GM23338 (cell line): ENCODE measurements around the gene RPL27A.

ENCODE experiments used
- CREB1 ChIP-seq: fragments of 250-450 bp; sonication (Bioruptor Pico); IDR thresholded peaks from 2 replicates; pipeline ENCODE4 v1.5.0; 2020; ENCODE audit warnings: low read depth, mild to moderate bottlenecking, moderate library complexity
- EZH2 ChIP-seq: fragments of 200-600 bp; sonication (generic); IDR thresholded peaks from one replicate; pipeline ENCODE4 v1.8.0; 2017; ENCODE audit warnings: antibody characterized with exemption, mild to moderate bottlenecking, low read depth; ENCODE audit not compliant: unreplicated experiment
- EZH2phosphoT487 ChIP-seq: fragments of 200-600 bp; sonication (generic); IDR thresholded peaks from one replicate; pipeline ENCODE4 v1.8.1; 2018; ENCODE audit warnings: antibody characterized with exemption; ENCODE audit not compliant: unreplicated experiment
- JUNB ChIP-seq: IDR thresholded peaks from one replicate; pipeline ENCODE4 v1.6.1; 2016; ENCODE audit warnings: antibody characterized with exemption; ENCODE audit not compliant: unreplicated experiment
- NANOG ChIP-seq: IDR thresholded peaks from 2 replicates; pipeline ENCODE4 v1.6.1; 2016; ENCODE audit warnings: antibody characterized with exemption, borderline replicate concordance
- POLR2AphosphoS5 ChIP-seq: IDR thresholded peaks from 2 replicates; pipeline ENCODE4 v1.6.1; 2016; ENCODE audit warnings: antibody characterized with exemption, low read depth
- REST ChIP-seq: IDR thresholded peaks from one replicate; pipeline ENCODE4 v1.6.1; 2018; ENCODE audit warnings: antibody characterized with exemption; ENCODE audit not compliant: unreplicated experiment
- STAT1 ChIP-seq: IDR thresholded peaks from one replicate; pipeline ENCODE4 v1.6.1; 2016; ENCODE audit warnings: antibody characterized with exemption; ENCODE audit not compliant: unreplicated experiment
- TF ChIP-seq, protein P1 (sequence below), 2 experiments: fragments of 200-600 bp in 1 of 2; sonication (generic) in 1 of 2; conservative IDR thresholded peaks; 2 replicates each; pipeline versions ENCODE4 v1.5.1 to v1.6.1; 2016 to 2017; ENCODE audit warnings: antibody characterized with exemption in 2 of 2, low read depth in 2 of 2, mild to moderate bottlenecking in 2 of 2, moderate library complexity in 1 of 2

- TF ChIP-seq, protein P1, sequence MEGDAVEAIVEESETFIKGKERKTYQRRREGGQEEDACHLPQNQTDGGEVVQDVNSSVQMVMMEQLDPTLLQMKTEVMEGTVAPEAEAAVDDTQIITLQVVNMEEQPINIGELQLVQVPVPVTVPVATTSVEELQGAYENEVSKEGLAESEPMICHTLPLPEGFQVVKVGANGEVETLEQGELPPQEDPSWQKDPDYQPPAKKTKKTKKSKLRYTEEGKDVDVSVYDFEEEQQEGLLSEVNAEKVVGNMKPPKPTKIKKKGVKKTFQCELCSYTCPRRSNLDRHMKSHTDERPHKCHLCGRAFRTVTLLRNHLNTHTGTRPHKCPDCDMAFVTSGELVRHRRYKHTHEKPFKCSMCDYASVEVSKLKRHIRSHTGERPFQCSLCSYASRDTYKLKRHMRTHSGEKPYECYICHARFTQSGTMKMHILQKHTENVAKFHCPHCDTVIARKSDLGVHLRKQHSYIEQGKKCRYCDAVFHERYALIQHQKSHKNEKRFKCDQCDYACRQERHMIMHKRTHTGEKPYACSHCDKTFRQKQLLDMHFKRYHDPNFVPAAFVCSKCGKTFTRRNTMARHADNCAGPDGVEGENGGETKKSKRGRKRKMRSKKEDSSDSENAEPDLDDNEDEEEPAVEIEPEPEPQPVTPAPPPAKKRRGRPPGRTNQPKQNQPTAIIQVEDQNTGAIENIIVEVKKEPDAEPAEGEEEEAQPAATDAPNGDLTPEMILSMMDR (conservative IDR thresholded peaks at IDR 0.05; ENCODE audit: low read depth in 2 of 2): no peak
- no peak for TF ChIP-seq NANOG
- no peak for TF ChIP-seq POLR2AphosphoS5
- no peak for TF ChIP-seq EZH2
- TF ChIP-seq EZH2phosphoT487: no peak
- no peak for TF ChIP-seq REST
- no peak for TF ChIP-seq JUNB
- TF ChIP-seq CREB1 (CRISPR knock-in tag): no peak
- TF ChIP-seq STAT1: no peak
These were observed 56.8 kb downstream of the RPL27A start for GRCh38 chr11:8739309-8739793.
